Stimulated activated CD8-positive, alpha-beta memory T cell treated with anti-CD3 and anti-CD28 coated beads, Interleukin-4, amount 100 ng/mL, for 1 hour (primary cell): Measurements from ENCODE around the gene RTKN.
"Not testable (repeated sequence)": the region's sequence is repeated elsewhere in the genome, so short reads cannot be mapped to it uniquely, and the experiment has no call there.

Source experiments
- DNase-seq, 2 donors: peaks; one replicate each; pipeline ENCODE4 v3.0.0-alpha.2; 2020; ENCODE audit warnings: low read depth in 2 of 2, low spot score in 1 of 2

The RTKN gene

GRCh38 chr2:74461187-74462053 is 19.7 kb upstream of the RTKN start:
- DNase-seq: no peak

- DNase-seq: not testable (repeated sequence)
These were observed 18.4 kb upstream of the RTKN start for GRCh38 chr2:74460187-74460586.

- not testable (repeated sequence) for DNase-seq
These were observed 17.9 kb upstream of the RTKN start for GRCh38 chr2:74459503-74460118.

- no peak for DNase-seq
These were observed 17.2 kb upstream of the RTKN start for GRCh38 chr2:74458938-74459363.

- DNase-seq: peak; percentile 89 to 97
These were observed 16.6 kb upstream of the RTKN start, which contains the start of gene WBP1 for GRCh38 chr2:74458132-74458937. TSS of gene WBP1 (plus strand) at chr2:74458438. CDS start at chr2:74458603, 165 bp downstream.

GRCh38 chr2:74457549-74458131 is 15.9 kb upstream of the RTKN start:
- DNase-seq: peak; percentile 60 to 72

- DNase-seq: no peak
These were observed 15.4 kb upstream of the RTKN start for GRCh38 chr2:74457129-74457548.

GRCh38 chr2:74454654-74455511 is 13.1 kb upstream of the RTKN start, which contains the start of gene INO80B:
TSS of gene INO80B (plus strand) at chr2:74455087. CDS start at chr2:74455117, 30 bp downstream.
- DNase-seq: peak; percentile 83 to 94

GRCh38 chr2:74450570-74451190 is 8.9 kb upstream of the RTKN start:
- no peak for DNase-seq

- no peak for DNase-seq
These were observed 7.0 kb upstream of the RTKN start for GRCh38 chr2:74448771-74449170.

- no peak for DNase-seq
These were observed 5.7 kb upstream of the RTKN start for GRCh38 chr2:74447230-74447999.

- DNase-seq: no peak
These were observed 3.0 kb upstream of the RTKN start for GRCh38 chr2:74444498-74445318.

GRCh38 chr2:74442483-74443297 is 953 bp upstream of the RTKN start:
- DNase-seq: not testable (repeated sequence)

- DNase-seq: no peak
These were observed 507 bp downstream of the RTKN start for GRCh38 chr2:74441170-74441689.

GRCh38 chr2:74440378-74441169 is 1.2 kb downstream of the RTKN start:
- DNase-seq: no peak

- no peak for DNase-seq
These were observed 1.8 kb downstream of the RTKN start for GRCh38 chr2:74439803-74440377.
